Neural progenitor cell (in vitro differentiated cells): ENCODE results near the gene PHACTR1.

ENCODE experiments used
- CTCF ChIP-seq: fragments of 200-600 bp; sonication (generic); IDR thresholded peaks from 2 replicates; pipeline ENCODE4 v1.5.1; 2017; ENCODE audit warnings: antibody characterized with exemption, mild to moderate bottlenecking
- EZH2 ChIP-seq: fragments of 200-600 bp; sonication (generic); IDR thresholded peaks from 2 replicates; pipeline ENCODE4 v1.6.1; 2017; ENCODE audit warnings: antibody characterized with exemption, mild to moderate bottlenecking, moderate library complexity
- EZH2phosphoT487 ChIP-seq: fragments of 200-600 bp; sonication (generic); IDR thresholded peaks from 2 replicates; pipeline ENCODE4 v1.6.1; 2017; ENCODE audit warnings: antibody characterized with exemption

- TF ChIP-seq CTCF (no peak), EZH2 (no peak), EZH2phosphoT487 (no peak)
Observed at GRCh38 chr6:13015379-13015681, 298.8 kb downstream of the PHACTR1 start.
